ENCODE measurements around the gene DRAM2.
A peak's percentile ranks its signal among the peaks of the same experiment; 100 is the strongest.
"Not testable (repeated sequence)": the region's sequence is repeated elsewhere in the genome, so short reads cannot be mapped to it uniquely, and the experiment has no call there.

Gene DRAM2

GRCh38 chr1:111099289-111099688, 40.6 kb downstream of the DRAM2 start:
- H3K4me3 ChIP-seq (ENCODE audit: low read depth, low read length): no peak overlapping the region
- TF ChIP-seq POLR2A (IDR thresholded peaks at IDR 0.05; ENCODE audit: extremely low read depth, insufficient read length) (no peak), MYC (IDR thresholded peaks at IDR 0.05; ENCODE audit: low read depth, low read length) (no peak), CTCF (IDR thresholded peaks at IDR 0.05; ENCODE audit: low read depth, low read length) (no peak), MAX (IDR thresholded peaks at IDR 0.05; ENCODE audit: low read depth, low read length) (no peak)
- peak; percentile 11 for DNase-seq (ENCODE audit: low read depth)

GRCh38 chr1:111097356-111098099, 42.4 kb downstream of the DRAM2 start:
- TF ChIP-seq CTCF (IDR thresholded peaks at IDR 0.05; ENCODE audit: low read depth, low read length) (no peak), POLR2A (IDR thresholded peaks at IDR 0.05; ENCODE audit: extremely low read depth, insufficient read length) (no peak), MYC (IDR thresholded peaks at IDR 0.05; ENCODE audit: low read depth, low read length) (no peak), MAX (IDR thresholded peaks at IDR 0.05; ENCODE audit: low read depth, low read length) (no peak)
- no peak overlapping the region for H3K4me3 ChIP-seq (ENCODE audit: low read depth, low read length)
- DNase-seq (ENCODE audit: low read depth): no peak

GRCh38 chr1:111095421-111095820, 44.5 kb downstream of the DRAM2 start:
- not testable (repeated sequence) for DNase-seq (ENCODE audit: low read depth); H3K4me3 ChIP-seq (ENCODE audit: low read depth, low read length)

- H3K4me3 ChIP-seq (ENCODE audit: low read depth, low read length): no peak overlapping the region
- no peak for DNase-seq (ENCODE audit: low read depth)
- no peak for TF ChIP-seq CTCF (IDR thresholded peaks at IDR 0.05; ENCODE audit: low read depth, low read length)
- no peak for TF ChIP-seq MYC (IDR thresholded peaks at IDR 0.05; ENCODE audit: low read depth, low read length)
- no peak for TF ChIP-seq POLR2A (IDR thresholded peaks at IDR 0.05; ENCODE audit: extremely low read depth, insufficient read length)
- no peak for TF ChIP-seq MAX (IDR thresholded peaks at IDR 0.05; ENCODE audit: low read depth, low read length)
Observed at GRCh38 chr1:111089638-111090037, 50.3 kb downstream of the DRAM2 start.

- TF ChIP-seq POLR2A (IDR thresholded peaks at IDR 0.05; ENCODE audit: extremely low read depth, insufficient read length) (no peak), MYC (IDR thresholded peaks at IDR 0.05; ENCODE audit: low read depth, low read length) (no peak), MAX (IDR thresholded peaks at IDR 0.05; ENCODE audit: low read depth, low read length) (no peak), CTCF (IDR thresholded peaks at IDR 0.05; ENCODE audit: low read depth, low read length) (no peak)
- DNase-seq (ENCODE audit: low read depth): peak; percentile 28
- H3K4me3 ChIP-seq (ENCODE audit: low read depth, low read length): no peak overlapping the region
Observed at GRCh38 chr1:111085676-111086075, 54.2 kb downstream of the DRAM2 start.

- TF ChIP-seq POLR2A (IDR thresholded peaks at IDR 0.05; ENCODE audit: extremely low read depth, insufficient read length) (no peak), CTCF (IDR thresholded peaks at IDR 0.05; ENCODE audit: low read depth, low read length) (no peak), MYC (IDR thresholded peaks at IDR 0.05; ENCODE audit: low read depth, low read length) (no peak), MAX (IDR thresholded peaks at IDR 0.05; ENCODE audit: low read depth, low read length) (no peak)
- H3K4me3 ChIP-seq (ENCODE audit: low read depth, low read length): no peak overlapping the region
- no peak for DNase-seq (ENCODE audit: low read depth)
Observed at GRCh38 chr1:111084999-111085398, 54.9 kb downstream of the DRAM2 start.

All from NB4 (cell line).